Dedifferentiated amniotic fluid mesenchymal stem cell (primary cell): ENCODE results near the gene PJVK.

Source experiments
- DNase-seq: peaks from one replicate; pipeline ENCODE4 v3.0.0-alpha.2; 2016; ENCODE audit errors: extremely low spot score

The PJVK gene

DNA sequence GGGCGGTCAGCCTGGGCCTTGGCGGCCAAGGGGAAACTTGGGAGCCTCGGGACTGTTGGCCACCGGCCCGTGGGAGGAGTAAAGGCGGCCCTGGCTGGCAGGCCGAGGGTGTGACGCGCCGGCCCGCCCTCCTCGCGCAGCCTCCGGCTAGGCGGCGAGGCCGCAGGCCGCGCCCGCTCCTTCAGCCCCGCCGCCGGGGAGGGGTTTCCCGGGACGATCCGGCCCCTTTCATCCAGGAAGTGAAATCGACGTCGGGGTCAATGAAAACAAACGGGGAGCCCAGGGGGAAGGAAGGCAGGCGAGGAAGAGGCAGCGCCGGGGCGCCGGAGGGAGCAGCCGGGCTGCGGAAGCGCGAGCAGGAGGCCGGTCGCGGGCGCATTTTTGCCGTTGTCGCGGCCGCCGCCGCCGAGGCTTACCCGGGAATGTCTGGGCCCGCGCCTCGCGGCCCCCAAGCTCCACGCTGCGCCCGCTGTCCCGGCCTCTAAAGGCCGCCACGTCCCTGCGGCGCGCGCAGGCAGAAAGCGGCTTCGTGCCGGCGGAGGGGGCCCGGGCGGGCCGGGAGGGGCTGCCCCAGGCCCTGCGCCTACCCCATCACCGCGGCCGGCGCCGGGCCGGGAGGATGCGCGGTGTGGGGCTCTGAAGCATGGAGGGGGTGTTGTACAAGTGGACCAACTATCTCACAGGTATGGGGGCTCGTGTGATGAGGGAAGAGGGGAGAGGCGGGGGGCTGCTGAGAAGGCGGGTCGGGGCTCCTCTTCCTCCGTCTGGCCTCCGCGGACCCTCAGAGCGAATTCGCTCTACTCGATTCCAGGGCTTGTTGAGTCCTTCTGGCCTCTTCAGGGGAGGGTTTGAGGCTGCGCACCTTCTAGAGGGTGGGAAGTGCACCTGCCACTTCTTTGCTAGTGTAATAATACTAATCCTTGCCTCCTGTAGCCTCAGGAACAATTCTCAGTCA is 29.3 kb downstream of the PJVK start, which contains the start of gene PLEKHA3:
Gene PLEKHA3, plus strand, starts transcription at position 231 of the 955 bp plus-strand sequence. Its CDS starts 413 bp downstream, at position 644.
- peak; percentile 93 for DNase-seq

DNA sequence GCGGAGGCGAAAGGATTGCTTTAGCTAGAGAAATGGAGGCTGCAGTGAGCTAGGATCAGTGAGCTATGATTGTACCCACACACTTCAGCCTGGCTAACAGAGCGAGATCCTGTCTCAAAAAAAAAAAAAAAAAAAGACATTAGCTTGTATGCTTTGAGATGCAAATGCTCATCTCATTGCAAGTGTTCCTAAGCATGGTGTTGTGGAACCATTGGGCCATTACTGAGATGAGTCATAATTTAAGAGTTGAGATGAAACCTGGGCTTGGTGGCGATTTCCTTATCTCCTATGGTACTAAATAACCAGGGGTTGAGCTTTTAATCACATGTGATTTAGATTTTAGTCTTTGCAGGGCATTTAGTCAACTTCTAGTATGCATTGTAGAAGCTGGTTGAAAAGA is 31.3 kb downstream of the PJVK start:
- no peak for DNase-seq

DNA sequence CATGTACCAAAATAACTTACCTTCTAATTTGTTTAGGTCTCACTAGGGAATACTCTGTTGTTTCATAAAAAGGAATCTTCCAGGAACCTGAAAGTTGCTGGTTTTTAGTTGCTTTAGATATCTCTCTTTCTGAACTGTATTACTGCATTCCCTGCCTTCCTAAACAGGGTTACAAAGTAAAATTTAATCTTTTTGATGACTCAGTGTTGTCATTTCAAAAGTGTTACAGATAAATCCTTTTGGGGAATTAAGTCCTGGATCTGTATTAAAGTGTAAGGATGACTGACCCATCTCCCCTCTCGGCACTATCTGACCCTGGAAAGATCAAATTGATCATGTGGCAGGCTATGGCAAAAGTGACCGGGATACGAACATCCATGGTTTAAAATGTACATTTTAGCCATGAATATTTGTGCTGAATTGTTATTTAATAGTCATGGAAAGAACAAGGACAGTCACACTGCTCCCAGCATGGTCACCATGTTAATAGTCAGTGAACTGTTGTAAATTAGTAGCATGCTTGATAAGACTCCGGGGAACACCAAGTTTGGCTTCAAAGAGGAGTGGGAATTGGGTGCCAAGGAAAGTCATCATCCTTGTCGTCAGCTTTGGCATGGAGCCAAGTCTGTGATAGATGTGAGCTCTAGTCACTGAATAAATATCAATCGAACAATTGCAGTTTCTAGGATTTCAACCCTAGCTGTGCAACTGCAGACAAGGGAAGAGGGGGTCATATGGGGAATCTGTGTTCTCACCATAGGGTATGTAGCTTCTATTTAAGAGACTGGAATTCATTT is 33.3 kb downstream of the PJVK start:
- DNase-seq = no peak

DNA sequence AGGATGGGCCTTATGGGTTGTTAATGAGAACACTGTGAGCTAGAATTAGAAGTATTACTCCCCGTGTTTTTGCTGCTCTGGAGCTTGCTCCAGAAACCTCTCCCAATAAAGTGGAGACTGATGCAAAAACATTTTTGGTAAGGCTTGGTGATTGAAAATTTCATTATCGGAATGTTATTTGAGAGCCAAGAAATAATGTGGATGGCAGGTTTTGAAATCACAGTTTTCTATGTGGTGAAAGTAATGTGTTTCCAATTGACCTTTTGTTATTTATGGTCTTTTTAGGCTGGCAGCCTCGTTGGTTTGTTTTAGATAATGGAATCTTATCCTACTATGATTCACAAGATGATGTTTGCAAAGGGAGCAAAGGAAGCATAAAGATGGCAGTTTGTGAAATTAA is 34.2 kb downstream of the PJVK start:
- DNase-seq = no peak

DNA sequence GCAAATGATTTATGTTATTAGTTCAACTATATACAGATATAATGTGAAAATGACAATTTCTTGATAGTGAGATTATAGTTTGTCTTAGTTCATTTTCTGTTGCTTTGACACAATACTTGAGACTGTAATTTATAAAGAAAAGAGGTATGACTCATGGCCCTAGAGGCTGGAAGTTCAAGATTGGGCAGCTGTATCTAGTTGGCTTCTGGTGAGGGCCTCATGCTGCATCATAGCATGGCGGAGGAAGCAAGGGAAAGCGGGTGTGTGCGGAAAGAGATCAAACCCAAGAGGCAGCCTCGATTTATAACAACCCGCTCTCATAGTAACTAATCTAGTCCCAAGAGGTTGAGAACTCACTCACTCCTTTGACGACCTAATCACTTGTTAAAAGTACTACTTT is 40.4 kb downstream of the PJVK start:
- no peak for DNase-seq

- DNase-seq = no peak
Measured at GRCh38 chr2:178496049-178496448, 44.9 kb downstream of the PJVK start.

GRCh38 chr2:178498137-178498536 is 47.0 kb downstream of the PJVK start:
- DNase-seq = no peak

GRCh38 chr2:178499640-178500039 is 48.5 kb downstream of the PJVK start:
- no peak for DNase-seq

GRCh38 chr2:178502751-178503150 is 51.6 kb downstream of the PJVK start:
- DNase-seq = no peak

DNA sequence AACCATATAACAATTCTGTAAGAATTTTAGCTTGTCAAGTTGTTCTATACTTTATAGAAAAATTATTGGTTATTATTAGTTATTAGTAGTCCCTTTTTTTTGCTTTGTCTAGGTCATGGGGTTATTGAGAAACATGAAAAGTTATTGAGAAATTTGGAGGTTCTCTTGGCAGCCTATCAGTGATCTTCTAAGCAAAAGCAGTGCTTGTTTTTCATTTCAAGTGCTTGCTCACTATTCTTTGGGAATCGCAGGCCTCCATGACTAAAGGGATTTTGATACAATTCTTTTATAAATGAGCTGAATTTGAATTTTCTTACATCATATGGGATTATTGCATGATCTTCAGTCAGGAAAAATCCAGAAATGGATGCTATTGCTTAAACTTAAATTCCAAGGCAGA is 54.9 kb downstream of the PJVK start:
- DNase-seq = no peak

- no peak for DNase-seq
Measured at GRCh38 chr2:178506524-178506923, 55.3 kb downstream of the PJVK start.

DNA sequence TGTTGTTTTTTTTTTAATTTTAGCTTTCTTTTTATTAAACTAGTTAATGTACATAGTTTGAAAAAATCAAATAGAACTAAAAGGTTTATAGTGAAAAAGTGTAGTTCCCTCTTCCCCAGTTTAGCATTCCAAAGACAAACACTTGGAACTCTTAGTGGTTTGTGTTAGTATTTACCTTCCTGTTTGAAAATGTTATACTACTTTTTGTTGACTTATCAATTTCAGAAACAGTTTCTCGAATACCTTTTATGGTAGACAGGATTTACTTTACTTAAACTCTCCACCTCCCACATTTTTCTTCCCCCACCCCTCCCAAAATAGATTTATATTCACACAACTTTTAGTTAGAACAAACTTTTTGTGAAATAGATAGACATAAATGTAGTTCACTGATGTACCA is 55.8 kb downstream of the PJVK start:
- no peak for DNase-seq

DNA sequence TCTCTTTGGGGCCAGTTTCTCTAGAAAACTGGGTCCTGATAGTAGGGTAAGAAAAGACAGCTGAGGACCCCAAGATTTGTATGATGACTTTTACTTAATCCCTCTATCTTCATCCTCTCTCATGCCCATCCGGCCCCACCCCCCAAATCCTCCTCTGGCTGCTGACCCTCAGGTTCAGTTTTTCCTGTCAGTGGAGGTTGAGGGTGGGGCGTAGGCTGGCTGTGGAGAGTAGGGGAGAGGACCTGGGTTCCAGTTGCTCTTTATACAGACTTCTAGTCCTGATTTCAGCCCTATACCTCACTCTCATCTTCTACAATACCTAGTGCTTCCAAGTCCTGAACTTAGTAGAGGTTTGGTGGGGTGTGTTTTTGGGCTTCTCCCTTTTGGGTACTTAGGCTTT is 57.5 kb downstream of the PJVK start:
- no peak for DNase-seq

DNA sequence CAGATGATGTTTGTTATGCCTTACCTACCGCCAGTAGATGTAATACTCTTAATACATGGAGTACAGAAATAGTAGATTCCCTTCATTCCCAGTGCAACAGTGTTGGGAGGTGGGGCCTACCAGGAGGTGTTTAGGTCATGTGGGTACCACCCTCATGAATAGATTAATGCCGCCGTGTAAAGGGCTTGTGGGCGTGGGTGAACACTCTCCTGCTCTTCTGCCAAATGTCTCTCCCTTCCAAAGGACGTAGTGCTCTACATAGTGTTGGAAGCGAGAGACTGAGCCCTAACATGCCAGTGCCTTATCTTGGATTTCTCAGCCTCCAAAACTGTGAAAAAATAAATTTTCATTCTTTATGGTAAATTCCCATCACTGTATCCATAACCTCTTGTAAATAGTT is 59.2 kb downstream of the PJVK start:
- DNase-seq = no peak
